SU-DHL-6 (cell line): ENCODE results near the gene RRBP1.

Source experiments
- H2AFZ ChIP-seq: fragments of 200-600 bp; sonication (generic); 2 replicates; pipeline ENCODE4 v1.6.1; 2014; ENCODE audit warnings: low read depth, mild to moderate bottlenecking, moderate library complexity, mixed read lengths, antibody characterized with exemption, low read length; ENCODE audit not compliant: severe bottlenecking
- H3F3A ChIP-seq: fragments of 200-600 bp; shearing (Covaris generic); 2 replicates; pipeline ENCODE4 v1.6.0; 2016; ENCODE audit warnings: antibody characterized with exemption, mild to moderate bottlenecking; ENCODE audit not compliant: insufficient read depth
- H3K27ac ChIP-seq: fragments of 200-600 bp; sonication (generic); 2 replicates; pipeline ENCODE4 v1.5.1; 2016; ENCODE audit warnings: low read depth, mild to moderate bottlenecking, low read length, moderate library complexity, mixed read lengths
- H3K27me3 ChIP-seq: fragments of 200-600 bp; sonication (generic), shearing (Covaris generic); 2 replicates; pipeline ENCODE4 v1.6.0; 2014; ENCODE audit warnings: mild to moderate bottlenecking, low read length
- H3K36me3 ChIP-seq: fragments of 200-600 bp; sonication (generic); 2 replicates; pipeline ENCODE4 v1.6.1; 2014; ENCODE audit warnings: mild to moderate bottlenecking, low read length, mixed read lengths
- H3K4me2 ChIP-seq: fragments of 300-600, 200-600 bp; shearing (Covaris generic), sonication (generic); 2 replicates; pipeline ENCODE4 v1.6.0; 2014; ENCODE audit warnings: low read length, low read depth, mild to moderate bottlenecking; ENCODE audit not compliant: poor library complexity, severe bottlenecking
- H3K4me3 ChIP-seq: fragments of 200-600 bp; sonication (generic); 2 replicates; pipeline ENCODE4 v1.5.1; 2014; ENCODE audit warnings: antibody characterized with exemption, low read length, mild to moderate bottlenecking, mixed read lengths; ENCODE audit not compliant: insufficient read depth, poor library complexity, severe bottlenecking
- H3K79me2 ChIP-seq: fragments of 200-600 bp; sonication (generic); 2 replicates; pipeline ENCODE4 v1.6.1; 2014; ENCODE audit warnings: mild to moderate bottlenecking, low read length, moderate library complexity; ENCODE audit not compliant: insufficient read depth
- H3K9ac ChIP-seq: fragments of 200-600 bp; sonication (generic); 2 replicates; pipeline ENCODE4 v1.7.0; 2014; ENCODE audit warnings: mild to moderate bottlenecking, low read length
- H3K9me2 ChIP-seq: fragments of 200-600 bp; sonication (generic); replicated peaks from 2 replicates; pipeline ENCODE4 v1.6.1; 2014; ENCODE audit warnings: low read length; ENCODE audit not compliant: insufficient read depth
- H3K9me3 ChIP-seq: fragments of 200-600 bp; sonication (generic); 2 replicates; pipeline ENCODE4 v1.6.1; 2014; ENCODE audit warnings: low read length, mixed read lengths; ENCODE audit not compliant: insufficient read depth
- H4K20me1 ChIP-seq: fragments of 200-600 bp; sonication (generic); 2 replicates; pipeline ENCODE4 v1.6.1; 2014; ENCODE audit warnings: low read depth, mild to moderate bottlenecking, antibody characterized with exemption, low read length, moderate library complexity, mixed read lengths
- EZH2phosphoT487 ChIP-seq: fragments of 200-600 bp; sonication (generic), shearing (Covaris generic); conservative IDR thresholded peaks from 2 replicates; pipeline ENCODE4 v1.6.1; 2018; ENCODE audit warnings: mild to moderate bottlenecking, antibody characterized with exemption, low read length, moderate library complexity, mixed read lengths
- TF ChIP-seq, protein P1 (sequence below): fragments of 200-600 bp; sonication (generic); IDR thresholded peaks from one replicate; pipeline ENCODE4 v1.5.1; 2017; ENCODE audit warnings: antibody characterized with exemption, mild to moderate bottlenecking, low read length, moderate library complexity; ENCODE audit not compliant: insufficient read depth, poor library complexity, severe bottlenecking

Gene RRBP1

DNA sequence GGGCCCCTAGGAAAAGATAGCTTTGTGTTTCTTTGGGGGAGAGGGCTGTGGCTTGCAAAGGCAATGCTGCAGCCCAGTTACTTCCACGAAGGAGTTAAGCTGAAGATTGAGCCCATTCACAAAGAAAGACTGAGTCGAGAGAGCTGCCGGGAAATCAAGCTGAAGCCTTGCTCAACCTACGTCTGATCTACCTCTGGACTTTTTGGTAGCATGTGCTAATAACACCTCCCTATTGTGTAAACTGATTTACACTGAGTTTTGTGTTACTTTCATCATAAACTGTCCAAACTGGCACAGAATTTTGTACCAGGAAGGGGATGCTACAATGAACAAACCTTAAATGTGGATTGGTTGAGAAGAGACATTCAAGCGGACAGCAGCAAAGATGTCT is 41.3 kb upstream of the RRBP1 start:
- no peaks in the 10 kb centered on the region for H3F3A ChIP-seq
- no peaks in the 10 kb centered on the region for H3K9me2 ChIP-seq
- H3K27me3 ChIP-seq = no peaks in the 10 kb centered on the region
- H2AFZ ChIP-seq = no peak overlapping the region
- no peak overlapping the region for H3K9ac ChIP-seq
- no peaks in the 10 kb centered on the region for H3K9me3 ChIP-seq
- H3K79me2 ChIP-seq = no peaks in the 10 kb centered on the region
- TF ChIP-seq EZH2phosphoT487 = no peak
- TF ChIP-seq, protein P1, sequence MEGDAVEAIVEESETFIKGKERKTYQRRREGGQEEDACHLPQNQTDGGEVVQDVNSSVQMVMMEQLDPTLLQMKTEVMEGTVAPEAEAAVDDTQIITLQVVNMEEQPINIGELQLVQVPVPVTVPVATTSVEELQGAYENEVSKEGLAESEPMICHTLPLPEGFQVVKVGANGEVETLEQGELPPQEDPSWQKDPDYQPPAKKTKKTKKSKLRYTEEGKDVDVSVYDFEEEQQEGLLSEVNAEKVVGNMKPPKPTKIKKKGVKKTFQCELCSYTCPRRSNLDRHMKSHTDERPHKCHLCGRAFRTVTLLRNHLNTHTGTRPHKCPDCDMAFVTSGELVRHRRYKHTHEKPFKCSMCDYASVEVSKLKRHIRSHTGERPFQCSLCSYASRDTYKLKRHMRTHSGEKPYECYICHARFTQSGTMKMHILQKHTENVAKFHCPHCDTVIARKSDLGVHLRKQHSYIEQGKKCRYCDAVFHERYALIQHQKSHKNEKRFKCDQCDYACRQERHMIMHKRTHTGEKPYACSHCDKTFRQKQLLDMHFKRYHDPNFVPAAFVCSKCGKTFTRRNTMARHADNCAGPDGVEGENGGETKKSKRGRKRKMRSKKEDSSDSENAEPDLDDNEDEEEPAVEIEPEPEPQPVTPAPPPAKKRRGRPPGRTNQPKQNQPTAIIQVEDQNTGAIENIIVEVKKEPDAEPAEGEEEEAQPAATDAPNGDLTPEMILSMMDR = no peak
- no peak overlapping the region for H3K4me3 ChIP-seq
- H3K27ac ChIP-seq = no peak overlapping the region
- no peak overlapping the region for H3K4me2 ChIP-seq
- no peaks in the 10 kb centered on the region for H4K20me1 ChIP-seq
- H3K36me3 ChIP-seq = no peaks in the 10 kb centered on the region

DNA sequence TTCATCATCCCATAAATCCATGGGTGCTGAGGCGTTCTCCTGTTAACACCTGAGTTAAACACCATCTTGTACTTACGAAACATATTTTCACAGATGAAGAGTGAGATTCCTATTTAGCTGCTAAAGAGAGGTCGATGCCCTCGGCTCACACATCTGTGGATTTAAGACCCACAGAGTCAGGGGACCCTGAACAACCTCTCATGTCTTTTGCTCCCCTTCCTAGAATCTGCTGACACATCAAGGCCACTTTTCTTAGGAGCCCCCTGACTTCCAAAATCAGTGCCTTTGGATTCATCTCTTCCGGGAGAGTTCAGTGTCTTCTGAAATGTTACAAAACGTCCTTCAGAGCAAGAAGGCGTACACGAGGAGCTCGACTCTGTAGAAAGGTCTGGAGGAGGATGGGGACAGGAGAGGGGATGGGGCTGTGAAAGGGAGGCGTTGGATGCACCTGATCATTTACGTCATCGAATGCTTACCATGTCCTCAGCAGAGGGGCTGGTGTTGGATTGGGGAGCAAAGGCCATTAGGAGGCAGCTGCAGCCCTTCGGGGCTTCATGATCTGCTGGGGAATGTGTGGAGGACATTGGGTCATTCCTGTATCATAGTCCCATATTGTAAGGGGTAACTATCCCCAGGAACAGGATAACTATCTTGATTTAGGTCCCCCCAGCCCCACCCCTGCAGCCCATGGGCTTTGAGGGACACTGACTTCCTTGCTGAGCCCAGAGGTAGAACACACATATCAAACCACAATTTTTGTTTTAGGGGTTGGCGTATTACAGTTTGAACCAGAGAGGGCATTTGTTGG is 40.7 kb upstream of the RRBP1 start:
- H3K36me3 ChIP-seq = no peaks in the 10 kb centered on the region
- no peak overlapping the region for H3K27ac ChIP-seq
- no peaks in the 10 kb centered on the region for H3K27me3 ChIP-seq
- H3F3A ChIP-seq = no peaks in the 10 kb centered on the region
- no peaks in the 10 kb centered on the region for H3K79me2 ChIP-seq
- no peak overlapping the region for H2AFZ ChIP-seq
- TF ChIP-seq, protein P1 = no peak
- no peak for TF ChIP-seq EZH2phosphoT487
- H3K4me2 ChIP-seq = no peak overlapping the region
- H4K20me1 ChIP-seq = no peaks in the 10 kb centered on the region
- no peak overlapping the region for H3K4me3 ChIP-seq
- no peaks in the 10 kb centered on the region for H3K9me2 ChIP-seq
- no peak overlapping the region for H3K9ac ChIP-seq
- no peaks in the 10 kb centered on the region for H3K9me3 ChIP-seq

DNA sequence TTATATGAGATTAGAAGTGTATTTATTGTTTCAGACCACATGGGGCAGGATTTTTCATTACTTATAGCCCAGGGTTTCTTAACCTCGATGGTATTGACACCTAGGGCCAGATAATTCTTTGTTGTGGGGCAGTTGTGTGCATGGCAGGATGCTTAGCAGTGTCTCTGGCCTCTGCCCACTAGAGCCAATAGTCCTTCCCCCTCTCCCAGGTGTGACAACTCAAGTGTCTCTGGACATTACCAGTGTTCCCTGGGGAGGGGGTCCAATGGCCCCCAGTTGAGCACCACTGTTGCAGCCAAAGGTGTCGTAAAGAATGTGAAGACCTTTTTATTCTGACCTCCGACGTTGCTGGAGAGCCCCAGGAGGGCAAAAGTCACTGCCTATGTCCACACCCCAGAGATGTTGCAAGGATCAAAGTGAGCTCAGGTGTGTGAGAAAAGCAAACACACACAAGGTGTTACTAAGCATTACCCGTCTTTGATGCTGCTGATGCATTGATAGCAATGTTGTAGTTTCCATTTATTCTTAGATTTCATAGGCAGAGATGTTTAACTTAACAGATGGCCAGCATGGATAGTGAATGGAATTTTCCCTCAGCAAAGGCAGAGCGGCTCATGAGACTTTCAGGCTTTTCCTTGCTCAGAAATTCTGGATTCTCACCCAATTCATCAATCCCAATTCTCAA is 39.9 kb upstream of the RRBP1 start:
- Histone ChIP-seq H4K20me1 (no peaks in the 10 kb centered on the region), H3K27ac (no peak overlapping the region), H3K9ac (no peak overlapping the region), H3F3A (no peaks in the 10 kb centered on the region), H3K9me2 (no peaks in the 10 kb centered on the region), H3K36me3 (no peaks in the 10 kb centered on the region), H3K4me3 (no peak overlapping the region), H3K27me3 (no peaks in the 10 kb centered on the region), H2AFZ (no peak overlapping the region), H3K9me3 (no peaks in the 10 kb centered on the region), H3K4me2 (no peak overlapping the region), H3K79me2 (no peaks in the 10 kb centered on the region)
- no peak for TF ChIP-seq EZH2phosphoT487
- TF ChIP-seq, protein P1 = no peak
